ENCODE results near the gene MYO5A.

DNA sequence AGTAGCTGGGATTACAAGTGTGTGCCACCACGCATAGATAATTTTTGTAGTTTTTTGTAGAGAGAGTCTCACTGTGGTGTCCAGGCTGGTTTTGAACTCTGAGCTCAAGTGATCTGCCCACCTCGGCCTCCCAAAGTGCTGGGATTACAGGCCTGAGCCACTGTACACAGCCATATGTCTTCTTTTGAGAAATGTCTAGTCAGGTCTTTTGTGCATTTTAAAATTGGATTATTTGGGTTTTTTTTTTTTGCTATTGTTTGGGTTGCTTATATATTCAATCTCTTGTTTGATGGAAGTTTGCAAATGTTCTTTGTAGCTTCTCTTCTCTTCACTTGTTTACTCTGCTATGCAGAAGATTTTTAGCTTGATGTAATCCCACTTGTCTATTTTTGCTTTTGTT lies 46.4 kb upstream of the MYO5A start:
- no peak for TF ChIP-seq EZH2 (IDR thresholded peaks at IDR 0.05; ENCODE audit: low read length)
- TF ChIP-seq, protein P1, sequence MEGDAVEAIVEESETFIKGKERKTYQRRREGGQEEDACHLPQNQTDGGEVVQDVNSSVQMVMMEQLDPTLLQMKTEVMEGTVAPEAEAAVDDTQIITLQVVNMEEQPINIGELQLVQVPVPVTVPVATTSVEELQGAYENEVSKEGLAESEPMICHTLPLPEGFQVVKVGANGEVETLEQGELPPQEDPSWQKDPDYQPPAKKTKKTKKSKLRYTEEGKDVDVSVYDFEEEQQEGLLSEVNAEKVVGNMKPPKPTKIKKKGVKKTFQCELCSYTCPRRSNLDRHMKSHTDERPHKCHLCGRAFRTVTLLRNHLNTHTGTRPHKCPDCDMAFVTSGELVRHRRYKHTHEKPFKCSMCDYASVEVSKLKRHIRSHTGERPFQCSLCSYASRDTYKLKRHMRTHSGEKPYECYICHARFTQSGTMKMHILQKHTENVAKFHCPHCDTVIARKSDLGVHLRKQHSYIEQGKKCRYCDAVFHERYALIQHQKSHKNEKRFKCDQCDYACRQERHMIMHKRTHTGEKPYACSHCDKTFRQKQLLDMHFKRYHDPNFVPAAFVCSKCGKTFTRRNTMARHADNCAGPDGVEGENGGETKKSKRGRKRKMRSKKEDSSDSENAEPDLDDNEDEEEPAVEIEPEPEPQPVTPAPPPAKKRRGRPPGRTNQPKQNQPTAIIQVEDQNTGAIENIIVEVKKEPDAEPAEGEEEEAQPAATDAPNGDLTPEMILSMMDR (optimal IDR thresholded peaks at IDR 0.05 in 1 of 3, IDR thresholded peaks at IDR 0.05 in 1 of 3, conservative IDR thresholded peaks at IDR 0.05 in 1 of 3; ENCODE audit: extremely low read depth in 1 of 3, insufficient read depth in 2 of 3, low read length in 3 of 3): no peak
